CD4-positive, alpha-beta T cell (primary cell): Measurements from ENCODE around the gene AMFR. TPM values are rescaled to one million over a fixed set of nuclear protein-coding genes. Genes with fewer than 3 reads are reported as not detected.

Experiments
- ATAC-seq: fragments of 200-7000 bp; cut with Tn5 transposase; one replicate; pipeline ENCODE4 v1.10.0; 2022; ENCODE audit warnings: mild to moderate bottlenecking; ENCODE audit not compliant: poor library complexity
- CTCF ChIA-PET: fragments of 350-600 bp; sonication (Branson Sonifier 250); formaldehyde crosslinking; loops from one replicate; lab custom pipeline; 2021; ENCODE audit warnings: antibody characterized with exemption, inconsistent platforms; lab: Charles Lee
- POLR2A ChIA-PET: fragments of 350-600 bp; sonication (Branson Sonifier 250); formaldehyde crosslinking; loops from one replicate; lab custom pipeline; 2021; ENCODE audit warnings: antibody characterized with exemption, inconsistent platforms; lab: Charles Lee
- DNase-seq, 14 experiments: peaks; one replicate each; pipeline ENCODE4 v3.0.0-alpha.2; 2013 to 2020; ENCODE audit warnings: mixed read lengths in 2 of 14
- H3K27ac ChIP-seq, 2 donors: one replicate each; pipeline versions ENCODE4 v1.5.1 to v1.7.0; 2013; ENCODE audit warnings: low read length in 2 of 2, low read depth in 1 of 2, mild to moderate bottlenecking in 1 of 2
- H3K27me3 ChIP-seq, 2 experiments: 1 replicate in 1 of 2; 2 replicates in 1 of 2; pipeline versions ENCODE4 v1.6.1 to v1.7.0; 2013; ENCODE audit warnings: low read length in 2 of 2, control low read depth in 1 of 2, mild to moderate bottlenecking in 1 of 2, moderate library complexity in 1 of 2; ENCODE audit not compliant: insufficient read depth in 2 of 2, control insufficient read depth in 1 of 2
- H3K36me3 ChIP-seq: one replicate; pipeline ENCODE4 v1.6.1; 2013; ENCODE audit warnings: low read length, control low read depth; ENCODE audit not compliant: insufficient read depth
- H3K4me1 ChIP-seq: one replicate; pipeline ENCODE4 v1.6.1; 2013; ENCODE audit warnings: low read length, control low read depth; ENCODE audit not compliant: insufficient read depth
- H3K4me3 ChIP-seq: one replicate; pipeline ENCODE4 v1.5.1; 2013; ENCODE audit warnings: mild to moderate bottlenecking, low read length, moderate library complexity
- H3K9me3 ChIP-seq, 2 experiments: 1 replicate in 1 of 2; 2 replicates in 1 of 2; pipeline versions ENCODE4 v1.6.1 to v1.7.0; 2013; ENCODE audit warnings: low read length in 2 of 2, mild to moderate bottlenecking in 2 of 2, control low read depth in 1 of 2, moderate library complexity in 1 of 2; ENCODE audit not compliant: control insufficient read depth in 1 of 2, insufficient read depth in 1 of 2
- H3K27ac Mint-ChIP-seq: one replicate; pipeline ENCODE4 v1.8.0; 2020; ENCODE audit warnings: mixed read lengths
- H3K27me3 Mint-ChIP-seq: one replicate; pipeline ENCODE4 v1.8.0; 2021; ENCODE audit warnings: mixed read lengths
- H3K36me3 Mint-ChIP-seq: one replicate; pipeline ENCODE4 v1.8.0; 2021; ENCODE audit warnings: low read depth, mixed read lengths
- H3K4me1 Mint-ChIP-seq: one replicate; pipeline ENCODE4 v1.8.0; 2021; ENCODE audit warnings: low read depth, mixed read lengths
- H3K4me3 Mint-ChIP-seq: one replicate; pipeline ENCODE4 v1.8.0; 2020; ENCODE audit warnings: mild to moderate bottlenecking, mixed read lengths
- H3K9me3 Mint-ChIP-seq: one replicate; pipeline ENCODE4 v1.8.0; 2020; ENCODE audit warnings: mixed read lengths
- CTCF ChIP-seq: fragments of 200-600 bp; IDR thresholded peaks from one replicate; pipeline ENCODE4 v1.8.0; 2022; ENCODE audit warnings: antibody characterized with exemption, mild to moderate bottlenecking
- intact Hi-C, 2 experiments: fragments of 100-400 bp; cut with DNase I in 1 of 2; cut with micrococcal nuclease in 1 of 2; formaldehyde crosslinking; loops; one replicate each; pipeline versions ENCODE4 v1.15.1 to v1.9.0; 2023 to 2025; cut with DNase I, micrococcal nuclease
- total RNA-seq, 174 experiments: library from RNA in 2 of 174; stranded (reverse) in 2 of 174; gene quantifications; one replicate each; pipeline ENCODE4 v1.2.3 and lab custom pipeline; 2021 to 2026

The AMFR gene
- total RNA-seq, 2 experiments from 2014 or later: 79.2 to 83.8 TPM

GRCh38 chr16:56401482-56401881 lies 23.9 kb downstream of the AMFR start:
- H3K4me1 ChIP-seq: no peaks in the 10 kb centered on the region
- no peak overlapping the region for H3K4me3 Mint-ChIP-seq
- H3K27ac Mint-ChIP-seq: no peak overlapping the region
- peak in 2 of 14 experiments; percentile 8 to 23 for DNase-seq
- ATAC-seq: no peak
- H3K36me3 Mint-ChIP-seq: peaks cover 75% of the 10 kb centered on the region
- no peaks in the 10 kb centered on the region for H3K9me3 Mint-ChIP-seq
- no peak overlapping the region for H3K4me3 ChIP-seq
- H3K4me1 Mint-ChIP-seq: no peaks in the 10 kb centered on the region
- no peaks in the 10 kb centered on the region for H3K27me3 Mint-ChIP-seq
- CTCF ChIA-PET: no interaction called here
- POLR2A ChIA-PET: no interaction called here
- H3K9me3 ChIP-seq: no peaks in the 10 kb centered on the region
- no peaks in the 10 kb centered on the region for H3K27me3 ChIP-seq
- no peak for TF ChIP-seq CTCF
- intact Hi-C loops: no loop called here
- peaks cover 59% of the 10 kb centered on the region for H3K36me3 ChIP-seq
- no peak overlapping the region for H3K27ac ChIP-seq

GRCh38 chr16:56400458-56400857 lies 24.9 kb downstream of the AMFR start:
- ChIA-PET POLR2A (no interaction called here), CTCF (no interaction called here)
- H3K27ac Mint-ChIP-seq: no peak overlapping the region

GRCh38 chr16:56399486-56399885 lies 25.9 kb downstream of the AMFR start:
- no peaks in the 10 kb centered on the region for H3K4me1 Mint-ChIP-seq
- Histone ChIP-seq H3K4me3 (no peak overlapping the region), H3K9me3 (no peaks in the 10 kb centered on the region), H3K36me3 (peaks cover 48% of the 10 kb centered on the region), H3K27me3 (no peaks in the 10 kb centered on the region), H3K4me1 (no peaks in the 10 kb centered on the region), H3K27ac (no peak overlapping the region)
- H3K27ac Mint-ChIP-seq: no peak overlapping the region
- ATAC-seq (no peak), DNase-seq (no peak)
- CTCF ChIA-PET: no interaction called here
- POLR2A ChIA-PET: no interaction called here
- H3K4me3 Mint-ChIP-seq: no peak overlapping the region
- TF ChIP-seq CTCF: no peak
- H3K36me3 Mint-ChIP-seq: peaks cover 77% of the 10 kb centered on the region
- no peaks in the 10 kb centered on the region for H3K27me3 Mint-ChIP-seq
- intact Hi-C loops: no loop called here
- H3K9me3 Mint-ChIP-seq: no peaks in the 10 kb centered on the region

More at GRCh38 chr16:56400458-56400857, 24.9 kb downstream of the AMFR start:
- Mint-ChIP-seq H3K27me3 (no peaks in the 10 kb centered on the region), H3K9me3 (no peaks in the 10 kb centered on the region), H3K4me1 (no peaks in the 10 kb centered on the region), H3K36me3 (peaks cover 83% of the 10 kb centered on the region), H3K4me3 (no peak overlapping the region)
- no peak for TF ChIP-seq CTCF
- no peak for DNase-seq
- peaks cover 58% of the 10 kb centered on the region for H3K36me3 ChIP-seq
- no peak overlapping the region for H3K4me3 ChIP-seq
- no peak for ATAC-seq
- no peaks in the 10 kb centered on the region for H3K9me3 ChIP-seq
- no peaks in the 10 kb centered on the region for H3K27me3 ChIP-seq
- no peak overlapping the region for H3K27ac ChIP-seq
- H3K4me1 ChIP-seq: no peaks in the 10 kb centered on the region
- intact Hi-C loops: no loop called here
